Measurements from ENCODE around the gene DAB2IP. TPM values are rescaled to one million over a fixed set of nuclear protein-coding genes. Genes with fewer than 3 reads are reported as not detected.

Gene DAB2IP
- total and polyA plus RNA-seq, 5 donors from 2014 or later, result not detected

- peaks cover 0 to 2% (median 0%) of the 10 kb centered on the region in 7 donors for H3K9me3 Mint-ChIP-seq
- no peak overlapping the region for H3K4me3 ChIP-seq (ENCODE audit: low read depth, low read length)
- ATAC-seq (ENCODE audit: low read depth in 2 of 2) (no peak), DNase-seq (no peak)
- no peaks in the 10 kb centered on the region for H3K4me1 ChIP-seq (ENCODE audit: control insufficient read depth, insufficient read depth, low read length, poor library complexity, severe bottlenecking)
- H3K27me3 ChIP-seq (ENCODE audit: control insufficient read depth, insufficient read depth, low read length), result no peaks in the 10 kb centered on the region
- H3K27ac Mint-ChIP-seq, result no peak overlapping the region
- H3K27me3 Mint-ChIP-seq, result peaks cover 5% of the 10 kb centered on the region
- H3K9me3 ChIP-seq (ENCODE audit: control insufficient read depth in 2 of 2, low read length in 2 of 2), result no peaks in the 10 kb centered on the region
- H3K4me3 Mint-ChIP-seq, result no peak overlapping the region
- no peak overlapping the region for H3K27ac ChIP-seq (ENCODE audit: insufficient read depth, low read length, poor library complexity, severe bottlenecking)
- H3K36me3 Mint-ChIP-seq, result no peaks in the 10 kb centered on the region
- no peaks in the 10 kb centered on the region for H3K4me1 Mint-ChIP-seq
- no peaks in the 10 kb centered on the region for H3K36me3 ChIP-seq (ENCODE audit: control insufficient read depth, insufficient read depth, low read length)
Measured at GRCh38 chr9:121662891-121663580, 11.6 kb downstream of the DAB2IP start.

- H3K4me3 Mint-ChIP-seq, result no peak overlapping the region
- H3K27me3 ChIP-seq (ENCODE audit: control insufficient read depth, insufficient read depth, low read length), result no peaks in the 10 kb centered on the region
- no peak overlapping the region for H3K4me3 ChIP-seq (ENCODE audit: low read depth, low read length)
- DNase-seq (no peak), ATAC-seq (ENCODE audit: low read depth in 2 of 2) (no peak)
- peaks cover 5% of the 10 kb centered on the region for H3K27me3 Mint-ChIP-seq
- H3K4me1 Mint-ChIP-seq, result no peaks in the 10 kb centered on the region
- no peak overlapping the region for H3K27ac Mint-ChIP-seq
- no peak overlapping the region for H3K27ac ChIP-seq (ENCODE audit: insufficient read depth, low read length, poor library complexity, severe bottlenecking)
- H3K36me3 Mint-ChIP-seq, result no peaks in the 10 kb centered on the region
- no peaks in the 10 kb centered on the region for H3K36me3 ChIP-seq (ENCODE audit: control insufficient read depth, insufficient read depth, low read length)
- H3K9me3 ChIP-seq (ENCODE audit: control insufficient read depth in 2 of 2, low read length in 2 of 2), result no peaks in the 10 kb centered on the region
- peaks cover 0 to 3% (median 0%) of the 10 kb centered on the region in 7 donors for H3K9me3 Mint-ChIP-seq
- H3K4me1 ChIP-seq (ENCODE audit: control insufficient read depth, insufficient read depth, low read length, poor library complexity, severe bottlenecking), result no peaks in the 10 kb centered on the region
Measured at GRCh38 chr9:121663591-121663990, 12.2 kb downstream of the DAB2IP start.

- DNase-seq, result no peak
- ATAC-seq (ENCODE audit: low read depth in 2 of 2), result no peak
- Histone ChIP-seq H3K4me3 (ENCODE audit: low read depth, low read length) (no peak overlapping the region), H3K27me3 (ENCODE audit: control insufficient read depth, insufficient read depth, low read length) (peaks cover 2% of the 10 kb centered on the region), H3K9me3 (ENCODE audit: control insufficient read depth in 2 of 2, low read length in 2 of 2) (no peaks in the 10 kb centered on the region), H3K36me3 (ENCODE audit: control insufficient read depth, insufficient read depth, low read length) (no peaks in the 10 kb centered on the region), H3K27ac (ENCODE audit: insufficient read depth, low read length, poor library complexity, severe bottlenecking) (no peak overlapping the region), H3K4me1 (ENCODE audit: control insufficient read depth, insufficient read depth, low read length, poor library complexity, severe bottlenecking) (no peaks in the 10 kb centered on the region)
- peaks cover 5% of the 10 kb centered on the region for H3K27me3 Mint-ChIP-seq
- no peaks in the 10 kb centered on the region for H3K36me3 Mint-ChIP-seq
- no peak overlapping the region for H3K4me3 Mint-ChIP-seq
- no peak overlapping the region for H3K27ac Mint-ChIP-seq
- H3K4me1 Mint-ChIP-seq, result no peaks in the 10 kb centered on the region
- peaks cover 0 to 3% (median 2%) of the 10 kb centered on the region in 7 donors for H3K9me3 Mint-ChIP-seq
Measured at GRCh38 chr9:121666294-121666693, 14.9 kb downstream of the DAB2IP start.

- ATAC-seq (ENCODE audit: low read depth in 2 of 2), result no peak
- Histone ChIP-seq H3K4me3 (ENCODE audit: low read depth, low read length) (no peak overlapping the region), H3K36me3 (ENCODE audit: control insufficient read depth, insufficient read depth, low read length) (no peaks in the 10 kb centered on the region), H3K27ac (ENCODE audit: insufficient read depth, low read length, poor library complexity, severe bottlenecking) (no peak overlapping the region), H3K9me3 (ENCODE audit: control insufficient read depth in 2 of 2, low read length in 2 of 2) (no peaks in the 10 kb centered on the region), H3K4me1 (ENCODE audit: control insufficient read depth, insufficient read depth, low read length, poor library complexity, severe bottlenecking) (no peaks in the 10 kb centered on the region), H3K27me3 (ENCODE audit: control insufficient read depth, insufficient read depth, low read length) (peaks cover 2% of the 10 kb centered on the region)
- H3K36me3 Mint-ChIP-seq, result no peaks in the 10 kb centered on the region
- peaks cover 5% of the 10 kb centered on the region for H3K27me3 Mint-ChIP-seq
- no peak for DNase-seq
- no peaks in the 10 kb centered on the region for H3K4me1 Mint-ChIP-seq
- H3K4me3 Mint-ChIP-seq, result no peak overlapping the region
- no peak overlapping the region for H3K27ac Mint-ChIP-seq
- H3K9me3 Mint-ChIP-seq, result peaks cover 0 to 3% (median 2%) of the 10 kb centered on the region in 7 donors
Measured at GRCh38 chr9:121667214-121667613, 15.8 kb downstream of the DAB2IP start.

GRCh38 chr9:121667890-121668289, 16.5 kb downstream of the DAB2IP start:
- peaks cover 5% of the 10 kb centered on the region for H3K27me3 Mint-ChIP-seq
- H3K27ac Mint-ChIP-seq, result no peak overlapping the region
- Histone ChIP-seq H3K27me3 (ENCODE audit: control insufficient read depth, insufficient read depth, low read length) (peaks cover 2% of the 10 kb centered on the region), H3K9me3 (ENCODE audit: control insufficient read depth in 2 of 2, low read length in 2 of 2) (no peaks in the 10 kb centered on the region), H3K27ac (ENCODE audit: insufficient read depth, low read length, poor library complexity, severe bottlenecking) (no peak overlapping the region), H3K4me3 (ENCODE audit: low read depth, low read length) (no peak overlapping the region), H3K36me3 (ENCODE audit: control insufficient read depth, insufficient read depth, low read length) (no peaks in the 10 kb centered on the region), H3K4me1 (ENCODE audit: control insufficient read depth, insufficient read depth, low read length, poor library complexity, severe bottlenecking) (no peaks in the 10 kb centered on the region)
- H3K4me3 Mint-ChIP-seq, result no peak overlapping the region
- no peaks in the 10 kb centered on the region for H3K4me1 Mint-ChIP-seq
- DNase-seq (no peak), ATAC-seq (ENCODE audit: low read depth in 2 of 2) (no peak)
- H3K36me3 Mint-ChIP-seq, result no peaks in the 10 kb centered on the region
- peaks cover 0 to 3% (median 2%) of the 10 kb centered on the region in 7 donors for H3K9me3 Mint-ChIP-seq

- Histone ChIP-seq H3K4me3 (ENCODE audit: low read depth, low read length) (no peak overlapping the region), H3K36me3 (ENCODE audit: control insufficient read depth, insufficient read depth, low read length) (no peaks in the 10 kb centered on the region), H3K4me1 (ENCODE audit: control insufficient read depth, insufficient read depth, low read length, poor library complexity, severe bottlenecking) (no peaks in the 10 kb centered on the region), H3K27ac (ENCODE audit: insufficient read depth, low read length, poor library complexity, severe bottlenecking) (no peak overlapping the region), H3K9me3 (ENCODE audit: control insufficient read depth in 2 of 2, low read length in 2 of 2) (no peaks in the 10 kb centered on the region), H3K27me3 (ENCODE audit: control insufficient read depth, insufficient read depth, low read length) (peaks cover 2% of the 10 kb centered on the region)
- Mint-ChIP-seq H3K27me3 (peaks cover 5% of the 10 kb centered on the region), H3K4me3 (no peak overlapping the region), H3K9me3 (peaks cover 0 to 3% (median 2%) of the 10 kb centered on the region in 7 donors), H3K36me3 (no peaks in the 10 kb centered on the region), H3K27ac (no peak overlapping the region), H3K4me1 (no peaks in the 10 kb centered on the region)
- DNase-seq (no peak), ATAC-seq (ENCODE audit: low read depth in 2 of 2) (no peak)
Measured at GRCh38 chr9:121670431-121670830, 19.0 kb downstream of the DAB2IP start.

GRCh38 chr9:121671612-121672155, 20.2 kb downstream of the DAB2IP start:
- Mint-ChIP-seq H3K27ac (no peak overlapping the region), H3K36me3 (no peaks in the 10 kb centered on the region), H3K9me3 (peaks cover 0 to 3% (median 2%) of the 10 kb centered on the region in 7 donors), H3K4me3 (no peak overlapping the region), H3K27me3 (peaks cover 8% of the 10 kb centered on the region), H3K4me1 (no peaks in the 10 kb centered on the region)
- H3K9me3 ChIP-seq (ENCODE audit: control insufficient read depth in 2 of 2, low read length in 2 of 2), result no peaks in the 10 kb centered on the region
- DNase-seq, result no peak
- no peak for ATAC-seq (ENCODE audit: low read depth in 2 of 2)
- no peaks in the 10 kb centered on the region for H3K4me1 ChIP-seq (ENCODE audit: control insufficient read depth, insufficient read depth, low read length, poor library complexity, severe bottlenecking)
- no peak overlapping the region for H3K27ac ChIP-seq (ENCODE audit: insufficient read depth, low read length, poor library complexity, severe bottlenecking)
- no peak overlapping the region for H3K4me3 ChIP-seq (ENCODE audit: low read depth, low read length)
- H3K36me3 ChIP-seq (ENCODE audit: control insufficient read depth, insufficient read depth, low read length), result no peaks in the 10 kb centered on the region
- peaks cover 2% of the 10 kb centered on the region for H3K27me3 ChIP-seq (ENCODE audit: control insufficient read depth, insufficient read depth, low read length)

GRCh38 chr9:121672213-121672612, 20.8 kb downstream of the DAB2IP start:
- Histone ChIP-seq H3K27me3 (ENCODE audit: control insufficient read depth, insufficient read depth, low read length) (peaks cover 2% of the 10 kb centered on the region), H3K4me1 (ENCODE audit: control insufficient read depth, insufficient read depth, low read length, poor library complexity, severe bottlenecking) (no peaks in the 10 kb centered on the region), H3K27ac (ENCODE audit: insufficient read depth, low read length, poor library complexity, severe bottlenecking) (no peak overlapping the region), H3K4me3 (ENCODE audit: low read depth, low read length) (no peak overlapping the region), H3K36me3 (ENCODE audit: control insufficient read depth, insufficient read depth, low read length) (no peaks in the 10 kb centered on the region), H3K9me3 (ENCODE audit: control insufficient read depth in 2 of 2, low read length in 2 of 2) (no peaks in the 10 kb centered on the region)
- no peak for ATAC-seq (ENCODE audit: low read depth in 2 of 2)
- Mint-ChIP-seq H3K27ac (no peak overlapping the region), H3K27me3 (peaks cover 8% of the 10 kb centered on the region), H3K9me3 (peaks cover 0 to 3% (median 2%) of the 10 kb centered on the region in 7 donors), H3K4me1 (no peaks in the 10 kb centered on the region), H3K36me3 (no peaks in the 10 kb centered on the region), H3K4me3 (no peak overlapping the region)
- no peak for DNase-seq

Measured in CD4-positive, CD25-positive, alpha-beta regulatory T cell (primary cell).